ENCODE results near the gene PEPD. TPM values are rescaled to one million over a fixed set of nuclear protein-coding genes. Genes with fewer than 3 reads are reported as not detected.

The PEPD gene
- polyA plus RNA-seq, 3 donors, result 61.5 to 218 (median 171) TPM

GRCh38 chr19:33413868-33414666 is 107.5 kb downstream of the PEPD start:
- Histone ChIP-seq H2AFZ (ENCODE audit: insufficient read depth, low read depth, low read length, poor library complexity, severe bottlenecking) (no peak overlapping the region), H3K9ac (ENCODE audit: insufficient read depth, low read length, poor library complexity, severe bottlenecking) (no peak overlapping the region), H3K4me1 (ENCODE audit: control insufficient read depth in 1 of 2, insufficient read depth in 2 of 2, low read length in 2 of 2) (peaks cover 6% of the 10 kb centered on the region in 2 donors), H3K36me3 (replicated peaks in 1 of 2; ENCODE audit: control insufficient read depth in 1 of 2, insufficient read depth in 2 of 2, low read length in 2 of 2) (no peaks in the 10 kb centered on the region), H3K27me3 (ENCODE audit: control insufficient read depth in 2 of 2, insufficient read depth in 2 of 2, low read length in 2 of 2) (no peaks in the 10 kb centered on the region), H3K27ac (ENCODE audit: low read depth in 1 of 2, low read length in 2 of 2) (no peak overlapping the region), H4K20me1 (ENCODE audit: insufficient read depth, low read length) (no peaks in the 10 kb centered on the region), H3K4me2 (replicated peaks; ENCODE audit: extremely low read depth, low read length, poor library complexity, severe bottlenecking) (no peak overlapping the region), H3K79me2 (ENCODE audit: insufficient read depth, low read length) (no peaks in the 10 kb centered on the region), H3K9me3 (replicated peaks in 1 of 2; ENCODE audit: control insufficient read depth in 1 of 2, insufficient read depth in 1 of 2, low read length in 2 of 2) (no peaks in the 10 kb centered on the region), H3K4me3 (replicated peaks in 1 of 3; ENCODE audit: low read depth in 2 of 3, low read length in 3 of 3) (no peak overlapping the region)
- H3K9me3 Mint-ChIP-seq, result peaks cover 0 to 2% (median 0%) of the 10 kb centered on the region in 7 donors
- intact Hi-C loops (cut with micrococcal nuclease), result no loop called here
- H3K4me1 Mint-ChIP-seq, result peaks cover 6% of the 10 kb centered on the region
- TF ChIP-seq, protein P1, sequence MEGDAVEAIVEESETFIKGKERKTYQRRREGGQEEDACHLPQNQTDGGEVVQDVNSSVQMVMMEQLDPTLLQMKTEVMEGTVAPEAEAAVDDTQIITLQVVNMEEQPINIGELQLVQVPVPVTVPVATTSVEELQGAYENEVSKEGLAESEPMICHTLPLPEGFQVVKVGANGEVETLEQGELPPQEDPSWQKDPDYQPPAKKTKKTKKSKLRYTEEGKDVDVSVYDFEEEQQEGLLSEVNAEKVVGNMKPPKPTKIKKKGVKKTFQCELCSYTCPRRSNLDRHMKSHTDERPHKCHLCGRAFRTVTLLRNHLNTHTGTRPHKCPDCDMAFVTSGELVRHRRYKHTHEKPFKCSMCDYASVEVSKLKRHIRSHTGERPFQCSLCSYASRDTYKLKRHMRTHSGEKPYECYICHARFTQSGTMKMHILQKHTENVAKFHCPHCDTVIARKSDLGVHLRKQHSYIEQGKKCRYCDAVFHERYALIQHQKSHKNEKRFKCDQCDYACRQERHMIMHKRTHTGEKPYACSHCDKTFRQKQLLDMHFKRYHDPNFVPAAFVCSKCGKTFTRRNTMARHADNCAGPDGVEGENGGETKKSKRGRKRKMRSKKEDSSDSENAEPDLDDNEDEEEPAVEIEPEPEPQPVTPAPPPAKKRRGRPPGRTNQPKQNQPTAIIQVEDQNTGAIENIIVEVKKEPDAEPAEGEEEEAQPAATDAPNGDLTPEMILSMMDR (IDR thresholded peaks at IDR 0.05), result no peak
- no peak overlapping the region for H3K4me3 Mint-ChIP-seq
- WGBS (ENCODE audit: insufficient coverage), result 86% methylated on average over 19 of the region's 25 CpGs
- H3K27ac Mint-ChIP-seq, result no peak overlapping the region
- H3K36me3 Mint-ChIP-seq, result peaks cover 4 to 10% of the 10 kb centered on the region in 2 donors
- peaks cover 0 to 4% (median 0%) of the 10 kb centered on the region in 3 donors for H3K27me3 Mint-ChIP-seq (ENCODE audit: low read depth in 3 of 3)
- DNase-seq, result no peak

DNA sequence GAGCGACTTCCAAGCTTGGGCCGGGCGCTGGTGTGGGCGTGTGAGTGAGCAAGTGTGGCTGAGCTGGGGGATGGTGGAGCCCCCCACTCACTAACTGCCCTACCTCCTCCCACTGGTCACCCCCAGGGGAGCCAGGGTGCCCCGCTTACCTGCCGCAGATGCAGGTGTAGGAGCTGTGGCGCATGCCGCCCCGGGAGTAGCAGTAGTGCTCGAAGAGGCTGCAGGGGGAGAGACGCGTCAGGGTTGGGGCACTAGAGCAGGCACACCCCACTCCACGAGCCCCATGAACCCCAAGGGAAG is 108.2 kb downstream of the PEPD start:
- Mint-ChIP-seq H3K4me3 (no peak overlapping the region), H3K4me1 (peaks cover 6% of the 10 kb centered on the region), H3K27ac (no peak overlapping the region), H3K36me3 (peaks cover 4 to 10% of the 10 kb centered on the region in 2 donors), H3K27me3 (ENCODE audit: low read depth in 3 of 3) (peaks cover 0 to 4% (median 0%) of the 10 kb centered on the region in 3 donors), H3K9me3 (peaks cover 0 to 2% (median 0%) of the 10 kb centered on the region in 7 donors)
- intact Hi-C loops (cut with micrococcal nuclease), result no loop called here
- no peaks in the 10 kb centered on the region for H4K20me1 ChIP-seq (ENCODE audit: insufficient read depth, low read length)
- H3K79me2 ChIP-seq (ENCODE audit: insufficient read depth, low read length), result no peaks in the 10 kb centered on the region
- no peaks in the 10 kb centered on the region for H3K36me3 ChIP-seq (replicated peaks in 1 of 2; ENCODE audit: control insufficient read depth in 1 of 2, insufficient read depth in 2 of 2, low read length in 2 of 2)
- H3K27me3 ChIP-seq (ENCODE audit: control insufficient read depth in 2 of 2, insufficient read depth in 2 of 2, low read length in 2 of 2), result no peaks in the 10 kb centered on the region
- H3K9ac ChIP-seq (ENCODE audit: insufficient read depth, low read length, poor library complexity, severe bottlenecking), result no peak overlapping the region
- no peak overlapping the region for H3K27ac ChIP-seq (ENCODE audit: low read depth in 1 of 2, low read length in 2 of 2)
- H3K9me3 ChIP-seq (replicated peaks in 1 of 2; ENCODE audit: control insufficient read depth in 1 of 2, insufficient read depth in 1 of 2, low read length in 2 of 2), result no peaks in the 10 kb centered on the region
- no peak for DNase-seq
- H3K4me3 ChIP-seq (replicated peaks in 1 of 3; ENCODE audit: low read depth in 2 of 3, low read length in 3 of 3), result no peak overlapping the region
- WGBS (ENCODE audit: insufficient coverage), result 97% methylated on average over 4 of the region's 13 CpGs
- H3K4me1 ChIP-seq (ENCODE audit: control insufficient read depth in 1 of 2, insufficient read depth in 2 of 2, low read length in 2 of 2), result peaks cover 6% of the 10 kb centered on the region in 2 donors
- TF ChIP-seq, protein P1 (IDR thresholded peaks at IDR 0.05), result no peak
- no peak overlapping the region for H3K4me2 ChIP-seq (replicated peaks; ENCODE audit: extremely low read depth, low read length, poor library complexity, severe bottlenecking)
- no peak overlapping the region for H2AFZ ChIP-seq (ENCODE audit: insufficient read depth, low read depth, low read length, poor library complexity, severe bottlenecking)
